ENCODE data around the gene FEZ2. TPM values are rescaled to one million over a fixed set of nuclear protein-coding genes. Genes with fewer than 3 reads are reported as not detected.

Gene FEZ2
- total and polyA plus RNA-seq, 7 donors: 61.5 to 291 (median 179) TPM

- H3K27ac ChIP-seq: peak overlapping the region; percentile 37
- intact Hi-C loops (cut with DNase I): no loop called here
- TF ChIP-seq CTCF (IDR thresholded peaks at IDR 0.05): no peak
- H3K27me3 ChIP-seq (ENCODE audit: insufficient read depth in 3 of 3, low read length in 2 of 3): no peaks in the 10 kb centered on the region
- ATAC-seq (peak in 1 of 4 donors; percentile 23), DNase-seq (no peak)
- peaks cover 11% of the 10 kb centered on the region for H3K4me1 ChIP-seq
- no peak overlapping the region for H3K4me3 ChIP-seq
- H3K36me3 ChIP-seq (ENCODE audit: insufficient read depth in 1 of 2, low read depth in 1 of 2): peaks cover 9 to 100% of the 10 kb centered on the region in 2 donors
- H3K9me3 ChIP-seq: no peaks in the 10 kb centered on the region
- 88 to 98% (median 90%) methylated on average over 3 of the region's 3 CpGs for WGBS, 3 donors
These were observed 50.1 kb downstream of the FEZ2 start for GRCh38 chr2:36547906-36548305.

GRCh38 chr2:36545871-36546416 is 52.0 kb downstream of the FEZ2 start:
- no peak for TF ChIP-seq CTCF (IDR thresholded peaks at IDR 0.05)
- DNase-seq: no peak
- Histone ChIP-seq H3K27ac (no peak overlapping the region), H3K27me3 (ENCODE audit: insufficient read depth in 3 of 3, low read length in 2 of 3) (no peaks in the 10 kb centered on the region), H3K4me1 (peaks cover 11% of the 10 kb centered on the region), H3K36me3 (ENCODE audit: insufficient read depth in 1 of 2, low read depth in 1 of 2) (peaks cover 9 to 95% of the 10 kb centered on the region in 2 donors), H3K4me3 (no peak overlapping the region), H3K9me3 (no peaks in the 10 kb centered on the region)
- ATAC-seq: no peak
- intact Hi-C loops (cut with DNase I): no loop called here
- 0 to 44% (median 0%) methylated on average over 1 of the region's 1 CpG for WGBS, 3 donors

GRCh38 chr2:36544638-36545338 is 53.2 kb downstream of the FEZ2 start:
- intact Hi-C loops (cut with DNase I): no loop called here
- ATAC-seq (no peak), DNase-seq (no peak)
- Histone ChIP-seq H3K4me3 (no peak overlapping the region), H3K4me1 (peaks cover 11% of the 10 kb centered on the region), H3K27ac (no peak overlapping the region), H3K9me3 (no peaks in the 10 kb centered on the region), H3K36me3 (ENCODE audit: insufficient read depth in 1 of 2, low read depth in 1 of 2) (peaks cover 9 to 91% of the 10 kb centered on the region in 2 donors), H3K27me3 (ENCODE audit: insufficient read depth in 3 of 3, low read length in 2 of 3) (no peaks in the 10 kb centered on the region)
- 72 to 85% (median 74%) methylated on average over 6 of the region's 6 CpGs for WGBS, 3 donors
- TF ChIP-seq CTCF (IDR thresholded peaks at IDR 0.05): no peak

- no peaks in the 10 kb centered on the region for H3K4me1 ChIP-seq
- DNase-seq (no peak), ATAC-seq (peak in 2 of 4 donors; percentile 17 to 41)
- H3K9me3 ChIP-seq: no peaks in the 10 kb centered on the region
- TF ChIP-seq CTCF (IDR thresholded peaks at IDR 0.05): no peak
- H3K4me3 ChIP-seq: no peak overlapping the region
- intact Hi-C loops (cut with DNase I): no loop called here
- WGBS, 3 donors: 68 to 79% (median 78%) methylated on average over 4 of the region's 4 CpGs
- peaks cover 5 to 86% of the 10 kb centered on the region in 2 donors for H3K36me3 ChIP-seq (ENCODE audit: insufficient read depth in 1 of 2, low read depth in 1 of 2)
- H3K27me3 ChIP-seq (ENCODE audit: insufficient read depth in 3 of 3, low read length in 2 of 3): no peaks in the 10 kb centered on the region
- peak overlapping the region; percentile 30 for H3K27ac ChIP-seq
These were observed 55.9 kb downstream of the FEZ2 start for GRCh38 chr2:36541891-36542595.
